SK-N-MC (cell line): Measurements from ENCODE around the gene CDKN2C.

ENCODE experiments used
- EZH2 ChIP-seq: fragments of 200-600 bp; sonication (generic); IDR thresholded peaks from one replicate; pipeline ENCODE4 v1.6.1; 2017; ENCODE audit warnings: antibody characterized with exemption
- POLR2AphosphoS5 ChIP-seq: IDR thresholded peaks from 2 replicates; pipeline ENCODE4 v1.6.1; 2012; ENCODE audit warnings: mild to moderate bottlenecking, low read depth, low read length, borderline replicate concordance

DNA sequence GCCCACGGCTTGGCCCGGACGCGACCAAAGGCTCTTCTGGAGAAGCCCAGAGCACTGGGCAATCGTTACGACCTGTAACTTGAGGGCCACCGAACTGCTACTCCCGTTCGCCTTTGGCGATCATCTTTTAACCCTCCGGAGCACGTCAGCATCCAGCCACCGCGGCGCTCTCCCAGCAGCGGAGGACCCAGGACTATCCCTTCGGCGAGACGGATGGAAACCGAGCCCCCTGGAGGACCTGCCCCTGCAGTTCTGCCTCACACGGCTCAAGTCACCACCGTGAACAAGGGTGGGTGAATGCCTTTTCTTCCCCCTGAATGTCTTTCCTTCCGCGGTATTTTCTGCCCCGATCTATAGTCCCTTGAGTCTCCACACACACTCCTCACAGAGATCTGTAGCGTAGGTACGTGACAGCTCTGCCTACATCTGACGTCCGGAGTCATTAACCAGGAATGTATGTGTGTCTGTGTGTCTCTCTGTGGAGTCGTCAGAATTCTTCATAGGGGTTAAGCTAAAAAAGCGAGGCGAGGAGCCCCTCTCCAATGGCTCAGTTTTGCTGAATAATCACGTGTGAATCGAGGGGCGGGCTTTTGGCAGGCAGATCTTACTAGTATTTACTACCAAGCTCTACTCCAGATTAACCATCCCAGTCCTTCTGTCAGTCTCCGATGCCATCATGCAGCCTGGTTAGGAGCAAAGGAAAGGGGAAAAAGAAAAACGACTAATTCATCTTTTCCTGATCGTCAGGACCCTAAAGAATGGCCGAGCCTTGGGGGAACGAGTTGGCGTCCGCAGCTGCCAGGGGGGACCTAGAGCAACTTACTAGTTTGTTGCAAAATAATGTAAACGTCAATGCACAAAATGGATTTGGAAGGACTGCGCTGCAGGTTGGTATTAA is at the start of gene CDKN2C:
- TF ChIP-seq EZH2 (no peak), POLR2AphosphoS5 (peak; percentile 97)
